Calu3 (cell line): ENCODE results near the gene OPN1MW2. TPM values are rescaled to one million over a fixed set of nuclear protein-coding genes. Genes with fewer than 3 reads are reported as not detected.
"Not testable (repeated sequence)": the region's sequence is repeated elsewhere in the genome, so short reads cannot be mapped to it uniquely, and the experiment has no call there.

Experiments used
- BruUV-seq: library from RNA; stranded (reverse); fragments of 400-500 nt; replicated peaks from 2 replicates; lab custom pipeline; 2021; lab: Mats Ljungman, UMichigan
- CTCF ChIA-PET: fragments of 300-600 bp; sonication (Branson Sonifier 250); formaldehyde crosslinking; loops from one replicate; lab custom pipeline; 2022; ENCODE audit warnings: antibody characterized with exemption; lab: Charles Lee
- DNase-seq: peaks from one replicate; pipeline ENCODE4 v3.0.0; 2022
- H3K27ac Mint-ChIP-seq: one replicate; pipeline ENCODE4 v1.8.0; 2022; ENCODE audit warnings: mixed read lengths; ENCODE audit not compliant: unreplicated experiment
- H3K27me3 Mint-ChIP-seq: one replicate; pipeline ENCODE4 v1.8.0; 2022; ENCODE audit warnings: mixed read lengths; ENCODE audit not compliant: unreplicated experiment
- H3K36me3 Mint-ChIP-seq: one replicate; pipeline ENCODE4 v1.8.0; 2022; ENCODE audit warnings: mild to moderate bottlenecking, moderate library complexity, mixed read lengths; ENCODE audit not compliant: insufficient read depth, unreplicated experiment
- H3K4me1 Mint-ChIP-seq: one replicate; pipeline ENCODE4 v1.8.0; 2022; ENCODE audit warnings: mild to moderate bottlenecking, low read depth, mixed read lengths; ENCODE audit not compliant: unreplicated experiment
- H3K4me3 Mint-ChIP-seq: one replicate; pipeline ENCODE4 v1.8.0; 2022; ENCODE audit warnings: mild to moderate bottlenecking, low read depth, moderate library complexity, mixed read lengths; ENCODE audit not compliant: unreplicated experiment
- H3K9me3 Mint-ChIP-seq: one replicate; pipeline ENCODE4 v1.8.0; 2022; ENCODE audit warnings: low read depth, mixed read lengths; ENCODE audit not compliant: unreplicated experiment
- intact Hi-C: fragments of 100-400 bp; cut with micrococcal nuclease; formaldehyde crosslinking; loops from one replicate; pipeline ENCODE4 v1.10.0; 2022; ENCODE audit not compliant: unreplicated experiment
- total RNA-seq: library from RNA; stranded (reverse); gene quantifications from 2 replicates; pipeline ENCODE4 v1.2.3, GENCODE V29; 2022

Gene OPN1MW2
- total RNA-seq, 1 experiment from 2014 or later: not detected

DNA sequence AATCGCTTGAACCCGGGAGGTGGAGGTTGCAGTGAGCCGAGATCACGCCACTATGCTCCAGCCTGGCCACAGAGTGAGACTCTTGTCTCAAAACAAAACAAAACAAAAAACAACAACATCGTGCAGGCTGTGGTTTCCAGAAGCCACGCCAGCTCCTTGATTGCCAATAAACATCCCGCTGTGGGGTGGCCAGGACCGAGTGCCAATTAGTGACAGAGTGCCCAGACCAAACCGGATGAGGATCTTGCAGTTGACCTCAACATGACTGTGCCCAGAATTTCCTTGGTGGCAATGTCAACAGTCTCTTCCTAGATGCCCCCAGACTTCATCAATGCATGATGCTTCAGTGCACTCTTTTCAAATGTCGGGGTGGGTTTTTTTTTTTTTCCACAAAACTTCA is 39.2 kb downstream of the OPN1MW2 start:
- H3K4me3 Mint-ChIP-seq, BruUV-seq, intact Hi-C loops, DNase-seq, CTCF ChIA-PET, H3K9me3 Mint-ChIP-seq, H3K27me3 Mint-ChIP-seq, H3K36me3 Mint-ChIP-seq, H3K4me1 Mint-ChIP-seq, H3K27ac Mint-ChIP-seq: not testable (repeated sequence)

DNA sequence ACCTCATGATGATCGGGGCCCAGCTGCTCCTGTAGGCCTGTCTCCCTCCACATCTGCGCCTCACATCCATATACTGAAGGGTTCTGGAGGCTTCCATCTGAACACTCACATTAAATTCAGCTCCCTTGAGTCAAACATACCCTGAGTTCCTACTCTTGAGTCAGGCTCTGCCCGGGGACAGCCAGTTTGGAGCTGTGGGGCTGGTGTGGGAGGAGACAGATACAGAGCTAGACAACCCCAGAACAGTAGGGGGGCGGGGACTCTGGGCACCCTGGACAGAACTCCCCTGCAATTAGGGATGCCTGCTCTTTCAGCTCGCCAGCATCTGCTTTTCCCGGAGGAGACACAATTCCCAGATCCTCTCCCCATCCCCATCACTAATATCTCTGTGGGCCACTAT is 43.5 kb downstream of the OPN1MW2 start:
- H3K4me1 Mint-ChIP-seq, intact Hi-C loops, H3K9me3 Mint-ChIP-seq, H3K27me3 Mint-ChIP-seq, H3K27ac Mint-ChIP-seq, H3K4me3 Mint-ChIP-seq, DNase-seq, H3K36me3 Mint-ChIP-seq, BruUV-seq, CTCF ChIA-PET: not testable (repeated sequence)

DNA sequence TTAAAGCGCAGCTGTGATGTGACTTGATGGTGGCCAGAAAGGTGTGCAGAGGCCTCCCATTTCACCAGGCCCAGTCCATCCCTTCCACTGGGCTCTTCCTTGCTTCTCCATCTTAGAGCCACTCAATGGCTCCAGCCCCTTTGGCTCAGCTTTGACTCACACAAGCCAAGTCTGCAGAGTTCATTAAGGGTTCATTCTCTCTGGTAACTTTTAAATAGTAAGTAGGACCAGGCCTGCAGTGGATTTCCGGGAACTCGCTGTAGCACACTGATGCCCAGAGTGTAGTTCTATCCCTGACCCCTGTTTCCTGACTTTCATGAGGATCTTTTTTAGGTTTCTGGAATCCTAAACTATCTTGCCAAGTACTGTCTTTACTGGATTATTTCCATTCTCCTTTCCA is 49.7 kb downstream of the OPN1MW2 start:
- H3K4me3 Mint-ChIP-seq, H3K4me1 Mint-ChIP-seq, H3K9me3 Mint-ChIP-seq, CTCF ChIA-PET, H3K27me3 Mint-ChIP-seq, H3K27ac Mint-ChIP-seq, intact Hi-C loops, H3K36me3 Mint-ChIP-seq, DNase-seq, BruUV-seq: not testable (repeated sequence)

Other genes with a start within 250 kb of the OPN1MW2 start
- 76.0 and 77.7 TPM in 2 replicates for gene HCFC1, start 247.9 kb upstream of the OPN1MW2 start, total RNA-seq
- 9.4 and 9.9 TPM in 2 replicates for gene TMEM187, start 247.0 kb upstream of the OPN1MW2 start, total RNA-seq
- gene IRAK1, start 199.9 kb upstream of the OPN1MW2 start, total RNA-seq: 194 and 208 TPM in 2 replicates
- 64.3 and 69.9 TPM in 2 replicates for gene MECP2, start 122.0 kb upstream of the OPN1MW2 start, total RNA-seq
- gene OPN1LW, start 75.5 kb upstream of the OPN1MW2 start, total RNA-seq: not detected in 2 replicates
- gene OPN1MW, start 37.2 kb upstream of the OPN1MW2 start, total RNA-seq: not detected in 2 replicates
- gene OPN1MW3, start 37.8 kb downstream of the OPN1MW2 start, total RNA-seq: not detected in 2 replicates
- gene TEX28, start 75.4 kb downstream of the OPN1MW2 start, total RNA-seq: not detected in 2 replicates
- gene TKTL1, start 76.0 kb downstream of the OPN1MW2 start, total RNA-seq: not detected in 2 replicates
- 973 and 1,240 TPM in 2 replicates for gene FLNA, start 154.9 kb downstream of the OPN1MW2 start, total RNA-seq
- gene EMD, start 159.5 kb downstream of the OPN1MW2 start, total RNA-seq: 75.1 TPM in 2 replicates
- 1,458 and 1,495 TPM in 2 replicates for gene RPL10, start 178.6 kb downstream of the OPN1MW2 start, total RNA-seq
- gene DNASE1L1, start 189.5 kb downstream of the OPN1MW2 start, total RNA-seq: 28.8 and 30.6 TPM in 2 replicates
- 55.0 and 56.3 TPM in 2 replicates for gene TAFAZZIN, start 191.8 kb downstream of the OPN1MW2 start, total RNA-seq
- 109 and 124 TPM in 2 replicates for gene ATP6AP1, start 208.9 kb downstream of the OPN1MW2 start, total RNA-seq
- gene GDI1, start 217.4 kb downstream of the OPN1MW2 start, total RNA-seq: 118 and 130 TPM in 2 replicates
- gene FAM50A, start 224.4 kb downstream of the OPN1MW2 start, total RNA-seq: 87.9 and 88.9 TPM in 2 replicates
- 74.0 and 82.6 TPM in 2 replicates for gene PLXNA3, start 238.5 kb downstream of the OPN1MW2 start, total RNA-seq